Measurements from ENCODE around the gene CCDC9.
"Not testable (repeated sequence)": the region's sequence is repeated elsewhere in the genome, so short reads cannot be mapped to it uniquely, and the experiment has no call there.

CCDC9 gene

GRCh38 chr19:47261946-47262793, 5.8 kb downstream of the CCDC9 start:
- not testable (repeated sequence) for DNase-seq (ENCODE audit: low spot score)

- DNase-seq (ENCODE audit: low spot score) = no peak
These were observed 8.3 kb downstream of the CCDC9 start for GRCh38 chr19:47264629-47265028.

- DNase-seq (ENCODE audit: low spot score) = no peak
These were observed 10.1 kb downstream of the CCDC9 start for GRCh38 chr19:47266401-47266941.

DNA sequence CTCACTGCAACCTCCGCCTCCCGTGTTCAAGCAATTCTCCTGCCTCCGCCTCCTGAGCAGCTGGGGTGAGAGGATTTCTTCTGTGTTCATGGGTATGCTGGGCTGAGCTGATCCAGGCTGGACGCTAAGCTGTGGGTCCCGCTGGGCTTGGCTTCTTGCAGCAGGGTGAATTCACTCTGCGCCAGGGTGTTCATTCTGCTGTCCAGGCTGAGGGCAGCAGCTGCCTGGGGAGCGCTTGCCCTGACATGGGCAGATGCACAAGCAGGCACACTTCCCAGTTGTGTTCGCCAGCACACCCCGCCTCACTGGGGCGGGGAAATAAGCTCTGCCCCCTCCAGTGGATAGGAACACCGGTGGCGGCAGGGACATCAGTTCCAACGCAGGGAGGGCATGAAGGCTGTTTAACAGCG, 11.0 kb downstream of the CCDC9 start:
- no peak for DNase-seq (ENCODE audit: low spot score)

- no peak for DNase-seq (ENCODE audit: low spot score)
These were observed 11.7 kb downstream of the CCDC9 start for GRCh38 chr19:47268028-47268427.

- DNase-seq (ENCODE audit: low spot score) = no peak
These were observed 13.3 kb downstream of the CCDC9 start for GRCh38 chr19:47269596-47269995.

DNA sequence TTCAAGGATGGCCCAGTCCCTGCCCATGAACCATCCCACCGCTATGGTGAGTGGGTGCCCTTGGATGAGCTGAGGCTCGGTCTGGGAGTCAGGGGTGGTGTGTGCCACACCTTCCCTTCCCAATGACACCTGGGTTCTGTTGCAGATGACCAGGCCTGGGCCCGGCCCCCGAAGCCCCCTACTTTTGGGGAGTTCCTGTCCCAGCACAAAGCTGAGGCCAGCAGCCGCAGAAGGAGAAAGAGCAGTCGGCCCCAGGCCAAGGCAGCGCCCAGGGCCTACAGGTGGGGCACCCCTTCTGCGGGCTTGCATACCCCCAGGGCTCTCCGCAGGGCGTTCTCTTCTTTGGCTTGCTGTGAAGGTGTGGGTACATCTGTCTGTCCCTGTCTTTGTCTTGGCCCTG, 14.1 kb downstream of the CCDC9 start:
- DNase-seq (ENCODE audit: low spot score) = no peak

GRCh38 chr19:47271949-47272348, 15.6 kb downstream of the CCDC9 start:
- DNase-seq (ENCODE audit: low spot score) = no peak

- peak; percentile 82 for DNase-seq (ENCODE audit: low spot score)
These were observed 16.4 kb downstream of the CCDC9 start for GRCh38 chr19:47272448-47273312.

DNA sequence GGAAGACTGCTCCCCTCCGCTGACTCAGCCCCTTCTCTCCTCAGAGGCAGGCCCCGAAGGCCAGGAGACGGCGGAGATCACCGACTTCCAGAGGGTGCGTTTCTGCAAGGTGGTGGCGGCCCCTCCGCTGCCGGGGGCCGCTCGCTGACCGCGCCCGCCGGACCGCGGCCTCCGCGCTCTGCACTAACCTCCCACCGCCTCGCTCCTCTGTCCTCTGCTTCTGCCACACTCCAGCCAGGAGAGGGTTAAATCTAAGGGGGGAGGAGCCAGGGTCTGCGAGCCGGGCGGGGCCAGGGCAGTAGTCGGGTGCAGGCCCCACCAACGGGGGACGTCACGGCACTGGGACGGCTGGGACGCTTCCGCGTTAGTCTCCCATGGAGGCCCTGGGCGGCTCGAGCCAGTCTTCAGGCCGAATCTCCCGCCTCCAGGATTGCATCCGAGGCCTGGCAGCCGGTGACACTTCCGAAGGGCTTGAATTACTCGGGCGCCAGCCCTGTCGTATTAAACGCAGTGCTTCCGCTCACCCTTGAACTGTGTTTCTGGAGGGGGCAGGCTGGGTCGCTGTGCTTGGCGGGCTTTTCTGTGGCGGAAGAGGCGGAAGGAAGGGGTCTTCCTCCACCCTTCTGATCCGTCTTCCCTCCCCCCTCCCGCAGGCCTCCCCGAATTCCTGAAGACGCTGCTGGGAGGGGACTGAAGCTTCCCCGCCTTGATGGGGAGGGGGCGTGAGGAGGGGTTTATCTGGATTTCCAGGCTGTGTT, 17.2 kb downstream of the CCDC9 start:
- DNase-seq (ENCODE audit: low spot score) = peak; percentile 96

DNA sequence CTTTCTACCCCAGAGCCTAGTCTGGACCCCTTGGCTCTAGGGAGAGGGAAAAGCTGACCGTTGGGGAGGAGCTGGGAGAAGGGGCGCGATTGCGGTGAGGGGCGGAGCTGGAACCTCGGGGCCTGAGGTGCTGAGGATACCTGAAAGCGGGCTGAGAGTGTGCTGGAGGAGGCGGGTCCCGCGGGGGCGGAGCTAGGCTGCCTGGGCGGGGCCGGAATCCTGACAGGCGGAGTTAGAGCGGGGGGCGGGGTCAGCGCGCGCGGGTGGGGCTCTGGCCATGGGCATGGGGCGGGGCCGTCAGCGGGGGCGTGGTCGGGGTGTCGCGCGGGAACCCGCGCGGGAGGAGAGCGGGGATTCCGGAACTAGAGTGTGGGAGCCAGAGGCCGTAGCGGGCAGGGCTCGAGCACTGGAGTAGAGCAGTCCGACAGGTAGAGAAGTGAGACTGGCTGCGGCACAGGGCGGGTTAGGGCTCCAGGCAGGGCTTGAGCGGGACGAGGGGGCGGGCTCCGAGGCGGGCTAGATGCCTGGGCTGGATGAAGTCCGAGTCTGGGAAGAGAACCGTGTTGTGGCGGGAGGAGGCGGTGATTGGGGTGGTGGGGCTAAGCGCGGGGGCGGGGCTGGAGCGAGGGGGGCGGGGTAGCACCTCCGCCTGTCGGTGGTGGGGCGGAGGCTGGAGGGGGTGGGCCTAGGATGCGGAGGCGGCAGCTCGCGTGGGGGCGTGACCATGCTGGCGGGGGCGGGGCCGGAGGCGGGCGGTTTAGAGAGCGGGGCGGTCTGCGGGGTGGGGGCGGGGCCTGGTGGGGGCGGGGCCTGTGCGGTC, 18.0 kb downstream of the CCDC9 start, which contains the start of gene INAFM1:
TSS of gene INAFM1 (plus strand) at position 815 of the 820 bp plus-strand sequence. CDS start 35 bp downstream, outside the sequence.
- peak; percentile 88 for DNase-seq (ENCODE audit: low spot score)

- DNase-seq (ENCODE audit: low spot score) = no peak
These were observed 18.8 kb downstream of the CCDC9 start for GRCh38 chr19:47274891-47275761.

- DNase-seq (ENCODE audit: low spot score) = no peak
These were observed 19.6 kb downstream of the CCDC9 start for GRCh38 chr19:47275791-47276461.

GRCh38 chr19:47276513-47276912, 20.2 kb downstream of the CCDC9 start:
- DNase-seq (ENCODE audit: low spot score) = not testable (repeated sequence)

GRCh38 chr19:47280183-47280797, 24.0 kb downstream of the CCDC9 start:
- DNase-seq (ENCODE audit: low spot score) = no peak

- DNase-seq (ENCODE audit: low spot score) = no peak
These were observed 27.2 kb downstream of the CCDC9 start for GRCh38 chr19:47283405-47284059.

DNA sequence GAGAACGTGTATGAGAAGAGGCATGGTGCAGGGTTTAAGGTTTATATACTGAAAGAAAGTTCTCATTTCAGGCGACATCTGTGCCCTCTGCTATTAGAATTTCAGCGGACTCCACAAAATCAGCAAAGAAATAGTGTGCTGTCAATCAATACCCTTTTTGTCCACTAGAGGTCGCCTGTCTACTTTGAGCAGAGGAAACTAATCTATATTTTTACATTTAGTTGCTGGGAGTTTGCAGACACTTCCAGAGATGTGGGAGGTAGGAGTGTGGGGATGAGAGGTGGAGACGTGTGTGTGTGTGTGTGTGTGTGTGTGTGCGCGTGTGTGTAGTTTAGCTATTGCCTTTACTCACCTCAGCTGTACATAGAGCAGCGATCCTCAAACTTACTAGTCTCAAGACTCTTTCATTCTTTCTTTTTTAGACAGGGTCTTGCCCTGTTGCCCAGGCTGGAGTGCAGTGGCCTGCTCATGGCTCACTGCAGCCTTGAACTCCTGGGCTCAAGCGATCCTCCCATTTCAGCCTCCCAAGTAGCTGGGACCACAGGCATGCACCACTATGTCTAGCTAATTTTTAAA, 28.1 kb downstream of the CCDC9 start:
- peak; percentile 67 for DNase-seq (ENCODE audit: low spot score)

DNA sequence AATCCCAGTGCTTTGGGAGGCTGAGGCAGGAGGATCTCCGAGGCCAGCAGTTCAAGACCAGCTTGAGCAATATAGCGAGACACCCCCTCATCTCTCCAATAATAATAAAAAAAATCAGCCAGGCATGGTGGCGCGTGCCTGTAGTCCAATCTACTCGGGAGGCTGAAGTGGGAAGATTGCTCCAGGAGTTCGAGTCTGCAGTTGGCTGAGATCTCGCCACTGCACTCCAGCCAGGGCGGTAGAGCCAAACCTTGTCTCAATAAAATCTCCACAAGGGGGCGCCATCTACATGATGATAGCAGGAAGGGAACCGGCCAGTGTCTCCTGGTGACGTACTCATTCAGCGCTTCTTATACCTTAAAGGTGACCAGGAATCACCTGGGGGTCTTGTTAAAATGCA, 39.7 kb downstream of the CCDC9 start:
- DNase-seq (ENCODE audit: low spot score) = peak; percentile 82

Data from RKO (cell line).